Brain microvascular endothelial cell (primary cell): Measurements from ENCODE around the gene CPEB1.
A peak's percentile ranks its signal among the peaks of the same experiment; 100 is the strongest.

ENCODE experiments used
- DNase-seq: peaks from one replicate; pipeline ENCODE4 v3.0.0-alpha.2; 2020
- H3K27ac ChIP-seq: fragments of 250-450 bp; sonication (Bioruptor Pico); 2 replicates; pipeline ENCODE4 v1.5.1; 2020; ENCODE audit warnings: mild to moderate bottlenecking, moderate library complexity
- H3K27me3 ChIP-seq: fragments of 250-450 bp; sonication (Bioruptor Pico); replicated peaks from 2 replicates; pipeline ENCODE4 v1.5.1; 2020; ENCODE audit warnings: mild to moderate bottlenecking
- H3K36me3 ChIP-seq: fragments of 250-450 bp; sonication (Bioruptor Pico); replicated peaks from 2 replicates; pipeline ENCODE4 v1.5.1; 2020; ENCODE audit warnings: mild to moderate bottlenecking
- H3K4me3 ChIP-seq: 2 replicates; pipeline ENCODE4 v1.5.1; 2011; ENCODE audit warnings: low read depth, mild to moderate bottlenecking, control low read depth, low read length, moderate library complexity
- CTCF ChIP-seq: IDR thresholded peaks from 2 replicates; pipeline ENCODE4 v1.5.1; 2011; ENCODE audit warnings: low read depth, mild to moderate bottlenecking, moderate library complexity, low read length, control low read depth, inconsistent platforms; ENCODE audit errors: missing control alignments
- in situ Hi-C: cut with HindIII; loops from 2 replicates; pipeline ENCODE4 v1.10.0; 2017; ENCODE audit warnings: low sequenced_read_pairs, low pct_ligation_motif_present

The CPEB1 gene

DNA sequence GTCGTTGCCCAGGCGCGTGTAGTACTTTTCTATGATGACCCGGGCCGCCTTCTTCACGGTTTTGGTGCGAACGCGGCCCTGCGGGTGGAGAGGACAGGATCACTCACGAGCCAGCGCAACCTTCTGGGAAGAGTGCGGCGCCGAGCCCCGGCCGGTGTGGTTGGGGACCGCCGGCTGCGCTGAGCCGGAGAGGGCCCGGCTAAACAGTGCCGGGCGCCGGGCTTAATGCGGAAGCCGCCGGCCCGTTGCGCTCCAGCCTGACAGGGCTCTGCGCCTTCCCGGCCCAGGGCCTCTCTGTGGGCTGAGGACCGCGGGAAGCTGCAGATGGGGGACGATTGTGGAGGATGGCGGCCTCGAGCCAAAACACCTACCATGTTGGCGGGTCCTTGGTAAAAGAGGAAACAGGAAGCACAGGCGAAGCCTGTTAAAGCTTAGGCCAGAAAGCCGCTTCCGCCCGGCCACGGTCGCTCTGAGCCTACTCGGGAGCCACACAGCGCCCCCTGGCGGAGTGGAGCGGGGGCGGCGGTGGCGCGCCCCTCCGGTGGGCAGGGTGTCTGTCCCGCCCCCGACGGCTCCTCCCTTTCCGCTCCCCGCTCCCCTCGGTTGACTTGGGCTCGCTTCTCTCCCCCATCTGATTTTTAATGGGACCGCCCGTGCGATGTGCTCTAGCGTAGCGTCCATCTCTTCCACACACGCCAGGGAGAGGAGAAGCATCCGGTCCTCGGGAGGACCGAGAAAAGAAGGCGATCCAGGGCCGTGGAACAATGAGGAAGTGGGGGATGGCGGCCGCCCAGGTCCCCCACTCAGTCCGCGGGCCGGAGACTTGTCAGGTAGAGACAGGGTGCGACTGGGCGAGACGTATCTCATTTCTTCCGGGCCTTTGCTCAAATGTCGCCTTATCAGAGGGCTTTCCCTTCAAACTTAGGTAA, 106.8 kb downstream of the CPEB1 start, which contains the start of gene RPS17:
Gene RPS17, minus strand, starts transcription at position 403 of the 929 bp plus-strand sequence. Its CDS starts 29 bp downstream, at position 374.
- H3K27me3 ChIP-seq: no peaks in the 10 kb centered on the region
- H3K4me3 ChIP-seq: peak within 1 kb of the TSS; percentile 100
- in situ Hi-C loops: no loop called here
- peak; percentile 81 for TF ChIP-seq CTCF
- DNase-seq: peak; percentile 93
- peaks cover 41% of the 10 kb centered on the region for H3K36me3 ChIP-seq
- H3K27ac ChIP-seq: peak within 1 kb of the TSS; percentile 64

- in situ Hi-C loops: no loop called here
- H3K36me3 ChIP-seq: peaks cover 41% of the 10 kb centered on the region
- no peak for DNase-seq
- peak overlapping the region; percentile 64 for H3K27ac ChIP-seq
- H3K4me3 ChIP-seq: peak overlapping the region; percentile 100
- TF ChIP-seq CTCF: no peak
- H3K27me3 ChIP-seq: no peaks in the 10 kb centered on the region
Measured at GRCh38 chr15:82539691-82540054, 107.5 kb downstream of the CPEB1 start.

GRCh38 chr15:82538961-82539690, 108.0 kb downstream of the CPEB1 start:
- in situ Hi-C loops: no loop called here
- H3K27me3 ChIP-seq: no peaks in the 10 kb centered on the region
- no peak for DNase-seq
- no peak for TF ChIP-seq CTCF
- peak overlapping the region; percentile 100 for H3K4me3 ChIP-seq
- peaks cover 45% of the 10 kb centered on the region for H3K36me3 ChIP-seq
- peak overlapping the region; percentile 64 for H3K27ac ChIP-seq

DNA sequence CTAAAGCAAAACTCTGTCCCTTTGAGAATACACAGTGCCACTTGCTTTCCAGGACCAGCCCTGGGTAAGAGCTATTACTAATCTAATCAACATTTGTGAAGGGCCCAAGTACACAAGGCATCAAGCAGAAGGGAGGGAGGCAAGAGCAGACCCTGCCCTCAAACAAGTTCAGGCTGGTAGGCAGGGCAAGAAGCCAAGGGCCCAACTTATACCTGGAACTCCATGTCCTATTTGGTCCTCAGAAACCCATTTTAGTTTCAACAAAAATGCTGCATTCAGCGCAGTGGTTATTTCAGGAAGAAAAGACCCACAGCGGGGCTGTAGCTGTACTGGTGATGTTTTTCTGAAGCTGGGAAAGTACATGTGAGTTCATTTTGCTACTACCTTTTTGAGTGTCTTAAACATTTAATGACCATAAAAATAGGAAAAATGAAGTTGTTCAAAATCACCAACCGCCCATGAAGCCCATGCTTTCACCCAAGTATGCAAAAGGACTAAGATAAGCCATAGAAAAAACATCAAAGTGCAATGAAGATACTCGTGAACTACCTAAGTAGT, 109.7 kb downstream of the CPEB1 start:
- in situ Hi-C loops: no loop called here
- DNase-seq: no peak
- TF ChIP-seq CTCF: no peak
- Histone ChIP-seq H3K36me3 (peaks cover 50% of the 10 kb centered on the region), H3K4me3 (peak overlapping the region; percentile 100), H3K27me3 (no peaks in the 10 kb centered on the region), H3K27ac (no peak overlapping the region)

DNA sequence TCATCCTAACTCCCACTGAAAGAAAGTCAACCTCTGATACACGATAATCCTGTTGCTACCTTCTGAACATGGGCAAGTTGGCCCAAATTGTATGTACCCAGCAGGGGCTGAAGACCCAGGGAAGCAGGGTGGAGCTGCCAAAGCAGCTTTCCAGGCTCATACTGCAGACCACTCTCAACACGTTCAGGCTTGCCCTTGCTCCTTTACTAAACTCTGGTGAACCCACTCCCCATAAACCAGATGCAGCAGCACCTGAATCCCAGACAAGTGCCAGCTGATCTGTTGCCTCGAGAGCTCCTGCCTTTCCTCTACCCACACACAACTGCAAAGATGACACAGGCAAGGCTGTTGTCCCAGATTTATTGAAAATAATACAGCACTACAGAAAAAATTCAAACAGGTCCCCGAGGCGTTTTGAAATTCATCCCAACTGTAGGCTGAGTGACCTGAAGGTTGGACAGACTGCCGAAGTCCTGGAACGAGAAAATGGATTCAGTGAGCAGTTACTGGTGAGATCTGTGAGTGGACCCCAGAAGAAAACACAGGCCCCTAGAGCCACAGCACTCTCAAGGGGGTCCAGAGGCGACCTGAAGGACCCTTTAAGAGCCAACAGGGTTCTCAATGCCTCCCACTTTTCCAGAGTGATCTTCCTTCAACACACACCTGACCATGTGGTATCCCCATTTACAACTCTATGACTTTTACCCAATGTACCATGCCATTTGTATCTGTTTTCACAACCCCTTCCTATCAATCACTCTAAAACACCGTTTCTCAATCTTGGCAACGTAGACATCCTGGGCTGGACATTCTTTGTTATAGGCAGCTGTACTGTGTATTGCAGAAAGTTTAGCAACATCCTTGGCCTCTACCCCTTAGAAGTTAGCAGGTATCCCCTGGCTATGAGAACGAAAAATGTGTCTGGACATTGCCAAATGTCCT, 110.5 kb downstream of the CPEB1 start:
- Histone ChIP-seq H3K27ac (no peak overlapping the region), H3K4me3 (no peak overlapping the region), H3K36me3 (peaks cover 50% of the 10 kb centered on the region), H3K27me3 (no peaks in the 10 kb centered on the region)
- in situ Hi-C loops: no loop called here
- TF ChIP-seq CTCF: no peak
- DNase-seq: no peak
